Endodermal cell (in vitro differentiated cells): ENCODE data around the gene SSTR5. TPM values are rescaled to one million over a fixed set of nuclear protein-coding genes. Genes with fewer than 3 reads are reported as not detected.

Experiments
- DNase-seq: peaks from one replicate; pipeline ENCODE4 v3.0.0-alpha.2; 2017
- H3K27ac ChIP-seq: 2 replicates; pipeline ENCODE4 v1.5.1; 2013; ENCODE audit warnings: mild to moderate bottlenecking, low read depth, low read length, moderate library complexity
- H3K27me3 ChIP-seq: 2 replicates; pipeline ENCODE4 v1.6.1; 2013; ENCODE audit warnings: mild to moderate bottlenecking, low read length, moderate library complexity; ENCODE audit not compliant: insufficient read depth, control insufficient read depth, poor library complexity, severe bottlenecking
- H3K36me3 ChIP-seq: 2 replicates; pipeline ENCODE4 v1.7.0; 2013; ENCODE audit warnings: mild to moderate bottlenecking, low read length, moderate library complexity; ENCODE audit not compliant: control insufficient read depth, insufficient read depth
- H3K4me1 ChIP-seq: one replicate; pipeline ENCODE4 v1.7.0; 2013; ENCODE audit warnings: low read length; ENCODE audit not compliant: control insufficient read depth, insufficient read depth
- H3K4me3 ChIP-seq: 2 replicates; pipeline ENCODE4 v1.5.1; 2013; ENCODE audit warnings: mild to moderate bottlenecking, low read length, moderate library complexity
- H3K9ac ChIP-seq: 2 replicates; pipeline ENCODE4 v1.6.1; 2013; ENCODE audit warnings: mild to moderate bottlenecking, low read length, moderate library complexity; ENCODE audit not compliant: poor library complexity, severe bottlenecking; ENCODE audit errors: extremely low read depth
- H3K9me3 ChIP-seq: 2 replicates; pipeline ENCODE4 v1.6.1; 2013; ENCODE audit warnings: mild to moderate bottlenecking, low read length, moderate library complexity; ENCODE audit not compliant: control insufficient read depth
- H3K27ac Mint-ChIP-seq: 2 replicates; pipeline ENCODE4 v1.8.0; 2020; ENCODE audit warnings: mixed read lengths
- H3K27me3 Mint-ChIP-seq: 2 replicates; pipeline ENCODE4 v1.8.0; 2021; ENCODE audit warnings: mild to moderate bottlenecking, mixed read lengths; ENCODE audit not compliant: insufficient read depth
- H3K36me3 Mint-ChIP-seq: 2 replicates; pipeline ENCODE4 v1.8.0; 2020; ENCODE audit warnings: low read depth, mixed read lengths
- H3K4me1 Mint-ChIP-seq: 2 replicates; pipeline ENCODE4 v1.8.0; 2020; ENCODE audit warnings: mixed read lengths
- H3K4me3 Mint-ChIP-seq: 2 replicates; pipeline ENCODE4 v1.8.0; 2020; ENCODE audit warnings: mild to moderate bottlenecking, moderate library complexity, mixed read lengths
- H3K9me3 Mint-ChIP-seq: 2 replicates; pipeline ENCODE4 v1.8.0; 2020; ENCODE audit warnings: mild to moderate bottlenecking, mixed read lengths
- CTCF ChIP-seq: fragments of 200-600 bp; sonication (generic); conservative IDR thresholded peaks from 2 replicates; pipeline ENCODE4 v1.5.0; 2021; ENCODE audit warnings: antibody characterized with exemption, mild to moderate bottlenecking
- WGBS, 2 experiments: methylation state at CpG; one replicate each; pipeline versions ENCODE4 v1.1.5 to v1.1.7; 2013; ENCODE audit warnings: missing lambda C conversion rate in 2 of 2, mixed read lengths in 1 of 2; ENCODE audit not compliant: insufficient coverage in 1 of 2, insufficient read length in 1 of 2; 5-methylcytosine and 5-hydroxymethylcytosine counted together
- total RNA-seq, 2 donors: library from RNA; stranded (reverse); fragmentation: NEBNext Ultra II Directional in 1 of 2; extraction: Animal tissue kit (Norgen Biotek cat#: 25700) in 1 of 2; gene quantifications; 2 replicates in 1 of 2; 3 replicates in 1 of 2; pipeline ENCODE4 v1.2.1, GENCODE V29; 2021

The SSTR5 gene
- total RNA-seq, 2 donors from 2014 or later: 0.64 to 1.3 TPM

- no peak for DNase-seq
- no peak within 1 kb of the TSS for H3K9ac ChIP-seq
- no peaks in the 10 kb centered on the region for H3K36me3 ChIP-seq
- H3K9me3 Mint-ChIP-seq: peaks cover 5% of the 10 kb centered on the region
- no peaks in the 10 kb centered on the region for H3K36me3 Mint-ChIP-seq
- TF ChIP-seq CTCF: no peak
- WGBS, 2 experiments: 88% methylated on average over 18 to 55 of the region's 55 CpGs
- no peak within 1 kb of the TSS for H3K4me3 ChIP-seq
- peaks cover 1% of the 10 kb centered on the region for H3K4me1 Mint-ChIP-seq
- no peak within 1 kb of the TSS for H3K4me3 Mint-ChIP-seq
- no peaks in the 10 kb centered on the region for H3K9me3 ChIP-seq
- H3K27ac Mint-ChIP-seq: no peak within 1 kb of the TSS
- peaks cover 2% of the 10 kb centered on the region for H3K27me3 Mint-ChIP-seq
- no peaks in the 10 kb centered on the region for H3K4me1 ChIP-seq
- no peak within 1 kb of the TSS for H3K27ac ChIP-seq
- no peaks in the 10 kb centered on the region for H3K27me3 ChIP-seq
These were observed 23.9 kb downstream of the SSTR5 start, which contains the start of gene C1QTNF8 for GRCh38 chr16:1096169-1097082. Gene C1QTNF8 (minus strand): TSS chr16:1096244. CDS start chr16:1094922, 1,322 bp downstream.

GRCh38 chr16:1097156-1097555 is 24.6 kb downstream of the SSTR5 start:
- Histone ChIP-seq H3K4me3 (no peak overlapping the region), H3K27ac (no peak overlapping the region)

GRCh38 chr16:1097800-1098199 is 25.3 kb downstream of the SSTR5 start:
- Histone ChIP-seq H3K27ac (no peak overlapping the region), H3K4me3 (no peak overlapping the region), H3K9me3 (no peaks in the 10 kb centered on the region), H3K36me3 (no peaks in the 10 kb centered on the region), H3K27me3 (no peaks in the 10 kb centered on the region), H3K9ac (no peak overlapping the region), H3K4me1 (no peaks in the 10 kb centered on the region)
- Mint-ChIP-seq H3K27ac (no peak overlapping the region), H3K4me3 (no peak overlapping the region), H3K4me1 (no peaks in the 10 kb centered on the region), H3K36me3 (no peaks in the 10 kb centered on the region), H3K27me3 (peaks cover 2% of the 10 kb centered on the region), H3K9me3 (peaks cover 2% of the 10 kb centered on the region)
- no peak for DNase-seq
- WGBS, 2 experiments: 90 to 94% methylated on average over 10 to 23 of the region's 23 CpGs
- TF ChIP-seq CTCF: no peak

More at GRCh38 chr16:1097156-1097555, 24.6 kb downstream of the SSTR5 start:
- Histone ChIP-seq H3K4me1 (no peaks in the 10 kb centered on the region), H3K9me3 (no peaks in the 10 kb centered on the region), H3K36me3 (no peaks in the 10 kb centered on the region), H3K27me3 (no peaks in the 10 kb centered on the region), H3K9ac (no peak overlapping the region)
- Mint-ChIP-seq H3K4me3 (no peak overlapping the region), H3K27me3 (peaks cover 2% of the 10 kb centered on the region), H3K4me1 (no peaks in the 10 kb centered on the region), H3K36me3 (no peaks in the 10 kb centered on the region), H3K9me3 (peaks cover 3% of the 10 kb centered on the region), H3K27ac (no peak overlapping the region)
- no peak for DNase-seq
- 90 to 94% methylated on average over 8 to 18 of the region's 18 CpGs for WGBS, 2 experiments
- no peak for TF ChIP-seq CTCF
